IMR-90 (cell line): ENCODE results near the gene ZC3H14. TPM values are rescaled to one million over a fixed set of nuclear protein-coding genes. Genes with fewer than 3 reads are reported as not detected.

Experiments used
- ATAC-seq: fragments of 200-7000 bp; cut with Tn5 transposase; 2 replicates; pipeline ENCODE4 v1.9.1; 2020; ENCODE audit warnings: low read depth, mild to moderate bottlenecking, moderate library complexity
- BruUV-seq: library from RNA; stranded (reverse); fragments of 400-500 nt; replicated peaks from 2 replicates; lab custom pipeline; 2021; lab: Mats Ljungman, UMichigan
- CTCF ChIA-PET: fragments of 300-600 bp; formaldehyde crosslinking; extraction: SDS; loops from one replicate; lab custom pipeline; 2021; ENCODE audit warnings: antibody characterized with exemption; lab: Yijun Ruan, JAX
- POLR2A ChIA-PET: fragments of 300-600 bp; sonication (Branson Sonifier 250); formaldehyde crosslinking; loops from one replicate; lab custom pipeline; 2022; ENCODE audit warnings: antibody characterized with exemption; ENCODE audit not compliant: unreplicated experiment; lab: Charles Lee
- DNase-seq: peaks from one replicate; pipeline ENCODE4 v3.0.0; 2013
- H2AFZ ChIP-seq: replicated peaks from 2 replicates; pipeline ENCODE3; 2013; ENCODE audit warnings: low read length, mild to moderate bottlenecking; ENCODE audit not compliant: poor library complexity
- H2AK5ac ChIP-seq: 2 replicates; pipeline ENCODE4 v1.6.1; 2013; ENCODE audit warnings: low read depth, low read length, inconsistent platforms
- H2AK9ac ChIP-seq: replicated peaks from 2 replicates; pipeline ENCODE3; 2013; ENCODE audit warnings: mild to moderate bottlenecking, low read depth, low read length, moderate library complexity; ENCODE audit not compliant: poor library complexity
- H2BK120ac ChIP-seq: 2 replicates; pipeline ENCODE4 v1.6.1; 2013; ENCODE audit warnings: low read depth, low read length, inconsistent platforms
- H2BK15ac ChIP-seq: 3 replicates; pipeline ENCODE4 v1.6.1; 2013; ENCODE audit warnings: low read depth, low read length, inconsistent platforms
- H2BK20ac ChIP-seq: 2 replicates; pipeline ENCODE4 v1.6.1; 2013; ENCODE audit warnings: low read depth, mild to moderate bottlenecking, inconsistent platforms, low read length, moderate library complexity
- H2BK5ac ChIP-seq: 2 replicates; pipeline ENCODE4 v1.6.1; 2013; ENCODE audit warnings: mild to moderate bottlenecking, low read depth, low read length, inconsistent platforms; ENCODE audit not compliant: poor library complexity, severe bottlenecking
- H3K14ac ChIP-seq: replicated peaks from 2 replicates; pipeline ENCODE4 v1.6.1; 2013; ENCODE audit warnings: low read depth, low read length, inconsistent platforms
- H3K18ac ChIP-seq: 2 replicates; pipeline ENCODE4 v1.6.1; 2013; ENCODE audit warnings: low read depth, low read length, control low read depth
- H3K23ac ChIP-seq: 2 replicates; pipeline ENCODE4 v1.6.1; 2013; ENCODE audit warnings: low read depth, low read length, inconsistent platforms
- H3K27ac ChIP-seq: 2 replicates; pipeline ENCODE4 v1.5.1; 2013; ENCODE audit warnings: mild to moderate bottlenecking, control low read depth, low read length; ENCODE audit not compliant: insufficient read depth
- H3K27me3 ChIP-seq: 2 replicates; pipeline ENCODE4 v1.6.1; 2013; ENCODE audit warnings: low read length; ENCODE audit not compliant: control insufficient read depth, insufficient read depth
- H3K36me3 ChIP-seq: 2 replicates; pipeline ENCODE4 v1.6.1; 2013; ENCODE audit warnings: low read length, mixed read lengths; ENCODE audit not compliant: control insufficient read depth, insufficient read depth
- H3K4ac ChIP-seq: 2 replicates; pipeline ENCODE4 v1.6.1; 2013; ENCODE audit warnings: low read depth, low read length, inconsistent platforms
- H3K4me1 ChIP-seq: 2 replicates; pipeline ENCODE4 v1.6.1; 2013; ENCODE audit warnings: low read length, mixed read lengths; ENCODE audit not compliant: control insufficient read depth, insufficient read depth
- H3K4me2 ChIP-seq: 2 replicates; pipeline ENCODE4 v1.6.1; 2013; ENCODE audit warnings: low read depth, mild to moderate bottlenecking, control low read depth, low read length, moderate library complexity
- H3K4me3 ChIP-seq: 2 replicates; pipeline ENCODE4 v1.5.1; 2013; ENCODE audit warnings: low read depth, mild to moderate bottlenecking, control low read depth, low read length, moderate library complexity; ENCODE audit not compliant: insufficient read depth
- H3K56ac ChIP-seq: 2 replicates; pipeline ENCODE4 v1.6.1; 2013; ENCODE audit warnings: low read length, inconsistent platforms; ENCODE audit not compliant: insufficient read depth; ENCODE audit errors: extremely low read depth
- H3K79me1 ChIP-seq, 2 experiments: 2 replicates each; pipeline ENCODE4 v1.6.1; 2013; ENCODE audit warnings: low read length in 2 of 2, inconsistent platforms in 1 of 2, low read depth in 1 of 2
- H3K9ac ChIP-seq: 2 replicates; pipeline ENCODE4 v1.6.1; 2013; ENCODE audit warnings: low read depth, low read length, control low read depth
- H3K9me1 ChIP-seq: 2 replicates; pipeline ENCODE4 v1.6.1; 2013; ENCODE audit warnings: low read length, inconsistent platforms; ENCODE audit not compliant: insufficient read depth
- H3K9me3 ChIP-seq: 2 replicates; pipeline ENCODE4 v1.6.1; 2013; ENCODE audit warnings: low read length; ENCODE audit not compliant: control insufficient read depth, insufficient read depth
- H4K20me1 ChIP-seq: 2 replicates; pipeline ENCODE4 v1.6.1; 2013; ENCODE audit warnings: low read length, inconsistent platforms; ENCODE audit not compliant: insufficient read depth
- H4K5ac ChIP-seq: 2 replicates; pipeline ENCODE4 v1.6.1; 2013; ENCODE audit warnings: mild to moderate bottlenecking, low read depth, low read length, control low read depth
- H4K8ac ChIP-seq, 2 experiments: 2 replicates each; pipeline ENCODE4 v1.6.1; 2013; ENCODE audit warnings: low read depth in 2 of 2, low read length in 2 of 2, control low read depth in 1 of 2, inconsistent platforms in 1 of 2
- H4K91ac ChIP-seq: 2 replicates; pipeline ENCODE4 v1.6.1; 2013; ENCODE audit warnings: low read depth, low read length, inconsistent platforms; ENCODE audit not compliant: insufficient read depth
- FOS ChIP-seq: fragments of 150-350 bp; IDR thresholded peaks from 2 replicates; pipeline ENCODE4 v1.6.1; 2016; ENCODE audit warnings: low read depth, low read length
- RCOR1 ChIP-seq: IDR thresholded peaks from 2 replicates; pipeline ENCODE4 v1.6.1; 2012; ENCODE audit warnings: mild to moderate bottlenecking, low read length, improper control_type of control experiment; ENCODE audit not compliant: insufficient replicate concordance
- SMC3 ChIP-seq: fragments of 150-350 bp; IDR thresholded peaks from 2 replicates; pipeline ENCODE4 v1.6.1; 2016; ENCODE audit warnings: low read depth, mild to moderate bottlenecking, antibody characterized with exemption, low read length, moderate library complexity
- WGBS, 2 experiments: methylation state at CpG; one replicate each; pipeline versions ENCODE4 v1.1.5 to v1.1.7; 2013; ENCODE audit warnings: missing lambda C conversion rate in 2 of 2; ENCODE audit not compliant: insufficient read length in 1 of 2; ENCODE audit errors: extremely low coverage in 2 of 2; 5-methylcytosine and 5-hydroxymethylcytosine counted together
- dilution Hi-C: fragments of 300-500 bp; cut with HindIII; formaldehyde crosslinking; loops from one replicate; pipeline ENCODE4 v1.14.3; 2018; ENCODE audit warnings: low sequenced_read_pairs; ENCODE audit not compliant: unreplicated experiment
- in situ Hi-C: fragments of 300-500 bp; cut with MboI; formaldehyde crosslinking; loops from 3 replicates; pipeline ENCODE4 v1.14.3; 2019; ENCODE audit warnings: low sequenced_read_pairs, inconsistent platforms, mixed read lengths
- intact Hi-C: fragments of 100-400 bp; cut with micrococcal nuclease; formaldehyde crosslinking; loops from 2 replicates; pipeline ENCODE4 v1.10.0; 2022
- polyA plus RNA-seq, 3 experiments: library from polyadenylated mRNA; depleted of rRNA; stranded (reverse); fragments of >200 nt; gene quantifications; 2 replicates each; pipeline ENCODE4 v1.2.3, GENCODE V29; 2012; ENCODE audit warnings: low replicate concordance in 1 of 3
- total RNA-seq: library from RNA; depleted of rRNA; stranded (reverse); fragments of >200 nt; gene quantifications from 2 replicates; pipeline ENCODE4 v1.2.3, GENCODE V29; 2012

Gene ZC3H14
- total and polyA plus RNA-seq, 2 of the 4 experiments (the other 2 are of a cell fraction) = 72.5 to 111 TPM

DNA sequence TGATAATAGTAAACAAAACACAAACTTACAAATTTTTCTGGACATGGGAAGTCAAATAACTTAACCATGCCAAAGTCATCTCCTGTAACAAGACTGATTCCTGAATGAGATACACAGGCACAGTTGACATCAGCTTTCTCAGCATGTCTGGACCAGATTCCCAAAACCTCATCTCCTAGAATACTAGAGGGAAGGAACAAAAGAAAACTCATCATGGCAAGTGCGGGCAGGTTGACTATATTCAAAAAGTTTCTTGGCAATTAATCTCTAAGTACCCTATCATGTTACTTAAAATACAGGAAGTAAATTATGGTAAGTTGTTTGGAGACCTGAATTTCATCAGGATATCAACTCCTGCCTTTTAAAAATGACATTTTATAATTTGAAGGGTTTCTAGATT, 53.9 kb downstream of the ZC3H14 start:
- intact Hi-C loops (no loop called here), in situ Hi-C loops (no loop called here), dilution Hi-C loops (no loop called here)
- Histone ChIP-seq H4K91ac (no peak overlapping the region), H3K9me1 (no peaks in the 10 kb centered on the region), H3K4me1 (peaks cover 8% of the 10 kb centered on the region), H2AFZ (no peak overlapping the region), H3K9ac (no peak overlapping the region), H4K5ac (no peak overlapping the region), H2BK15ac (no peak overlapping the region), H3K4me3 (no peak overlapping the region), H2AK5ac (no peak overlapping the region), H3K18ac (no peak overlapping the region), H2BK5ac (peak overlapping the region; percentile 37), H3K56ac (no peak overlapping the region), H3K23ac (no peak overlapping the region), H4K8ac (no peak overlapping the region), H2BK20ac (no peak overlapping the region), H3K4me2 (no peak overlapping the region), H4K20me1 (peaks cover 10% of the 10 kb centered on the region; the same call in 1 of the 2 replicates), H3K14ac (no peak overlapping the region), H3K27ac (no peak overlapping the region), H3K4ac (no peak overlapping the region), H3K9me3 (no peaks in the 10 kb centered on the region), H3K36me3 (peaks cover 8% of the 10 kb centered on the region), H2AK9ac (no peak overlapping the region), H3K79me1 (peaks cover 8 to 17% of the 10 kb centered on the region in 2 experiments; a peak in 2 of 4 replicates), H3K27me3 (no peaks in the 10 kb centered on the region), H2BK120ac (no peak overlapping the region)
- DNase-seq (no peak), ATAC-seq (no peak)
- TF ChIP-seq FOS (no peak), RCOR1 (no peak), SMC3 (no peak)
- POLR2A ChIA-PET = no interaction called here
- no CpG with 5 or more reads among the region's 1 CpG for WGBS, 2 experiments
- BruUV-seq = no TSS peak
- CTCF ChIA-PET = no interaction called here
